HepG2 (cell line): ENCODE results near the gene TMEM63B. TPM values are rescaled to one million over a fixed set of nuclear protein-coding genes. Genes with fewer than 3 reads are reported as not detected.

Experiments used
- ARID3A ChIP-seq: IDR thresholded peaks from 2 replicates; pipeline ENCODE4 v1.6.1; 2012; ENCODE audit warnings: low read depth, low read length, improper control_type of control experiment
- HINFP ChIP-seq: sonication (generic); formaldehyde crosslinking; IDR thresholded peaks from 2 replicates; pipeline ENCODE4 v1.4.0; 2020; ENCODE audit warnings: low read depth, mild to moderate bottlenecking, missing genetic modification reagents
- HNF1B ChIP-seq: sonication (generic); formaldehyde crosslinking; IDR thresholded peaks from 2 replicates; pipeline ENCODE4 v1.5.1; 2020; ENCODE audit warnings: mild to moderate bottlenecking, moderate library complexity, missing genetic modification reagents
- KAT7 ChIP-seq: IDR thresholded peaks from 2 replicates; pipeline ENCODE4 v1.6.1; 2018; ENCODE audit warnings: borderline replicate concordance, missing compliant biosample characterization
- TCF12 ChIP-seq, 2 experiments: fragments of 450-650 bp in 1 of 2; sonication (generic) in 1 of 2; formaldehyde crosslinking in 1 of 2; IDR thresholded peaks; 2 replicates each; pipeline versions ENCODE4 v1.6.1 to v1.8.0; 2017 to 2022; ENCODE audit warnings: antibody characterized with exemption in 1 of 2, mild to moderate bottlenecking in 1 of 2, missing genetic modification reagents in 1 of 2, moderate library complexity in 1 of 2
- ZNF253 ChIP-seq: sonication (generic); formaldehyde crosslinking; IDR thresholded peaks from 2 replicates; pipeline ENCODE4 v1.8.0; 2022; ENCODE audit warnings: mild to moderate bottlenecking, missing genetic modification reagents, borderline replicate concordance
- ZNF496 ChIP-seq: sonication (generic); formaldehyde crosslinking; IDR thresholded peaks from 2 replicates; pipeline ENCODE4 v1.8.1; 2023; ENCODE audit warnings: mild to moderate bottlenecking, moderate library complexity, missing genetic modification reagents; ENCODE audit not compliant: insufficient replicate concordance
- ZNF562 ChIP-seq: sonication (generic); formaldehyde crosslinking; IDR thresholded peaks from 2 replicates; pipeline ENCODE4 v1.8.0; 2022; ENCODE audit warnings: missing genetic modification reagents, borderline replicate concordance
- ZNF629 ChIP-seq: sonication (generic); formaldehyde crosslinking; conservative IDR thresholded peaks from 2 replicates; pipeline ENCODE4 v1.5.0; 2020; ENCODE audit warnings: missing genetic modification reagents
- ZNF687 ChIP-seq: sonication (generic); formaldehyde crosslinking; IDR thresholded peaks from 2 replicates; pipeline ENCODE4 v1.5.1; 2020; ENCODE audit warnings: mild to moderate bottlenecking, missing genetic modification reagents, moderate library complexity
- ZNF784 ChIP-seq: sonication (generic); formaldehyde crosslinking; IDR thresholded peaks from 2 replicates; pipeline ENCODE4 v1.5.1; 2020; ENCODE audit warnings: missing genetic modification reagents, mild to moderate bottlenecking, borderline replicate concordance
- polyA plus RNA-seq, 8 experiments: library from polyadenylated mRNA; depleted of rRNA in 3 of 8; stranded (reverse) in 7 of 8; unstranded in 1 of 8; fragments of >200 nt; fragmentation: Illumina TruSeq in 4 of 8; extraction: Trizol in 4 of 8; gene quantifications; 2 replicates each; pipeline versions ENCODE4 v1.2.1 to v1.2.3, GENCODE V29; 2011 to 2016; ENCODE audit warnings: low read depth in 4 of 8, missing spikeins in 1 of 8, mixed read lengths in 1 of 8; ENCODE audit not compliant: insufficient read depth in 1 of 8
- total RNA-seq, 5 experiments: library from RNA; depleted of rRNA; stranded (reverse); fragments of >200 nt; fragmentation: Illumina TruSeq; extraction: Trizol; gene quantifications; 2 replicates each; pipeline ENCODE4 v1.2.3, GENCODE V29; 2016; ENCODE audit warnings: low read depth in 1 of 5
- TF ChIP-seq, protein P1 (sequence below): sonication (generic); formaldehyde crosslinking; conservative IDR thresholded peaks from 2 replicates; pipeline ENCODE4 v1.4.0; 2020; ENCODE audit warnings: missing genetic modification reagents
- TF ChIP-seq, protein P2 (sequence below): IDR thresholded peaks from 2 replicates; pipeline ENCODE4 v1.6.1; 2016; ENCODE audit warnings: missing compliant biosample characterization, missing genetic modification reagents, borderline replicate concordance

Gene TMEM63B
- total and polyA plus RNA-seq, 2 of the 13 experiments (the other 11 are each of a cell fraction or from before 2014, with no cell fraction given) = 27.4 to 75.8 TPM

- TF ChIP-seq ZNF687 (CRISPR knock-in tag) (peak; percentile 54), ZNF562 (CRISPR knock-in tag) (no peak), TCF12 (IDR thresholded peaks at IDR 0.05) (no peak), TCF12 (CRISPR knock-in tag; IDR thresholded peaks at IDR 0.05) (no peak), ZNF784 (CRISPR knock-in tag) (no peak), HNF1B (CRISPR knock-in tag) (peak; percentile 34; the same call in 1 of the 2 replicates), ZNF253 (CRISPR knock-in tag) (no peak), HINFP (CRISPR knock-in tag) (no peak), ARID3A (no peak), ZNF629 (CRISPR knock-in tag) (peak; percentile 95), ZNF496 (CRISPR knock-in tag) (no peak), KAT7 (CRISPR knock-in tag) (no peak)
- TF ChIP-seq, protein P1, sequence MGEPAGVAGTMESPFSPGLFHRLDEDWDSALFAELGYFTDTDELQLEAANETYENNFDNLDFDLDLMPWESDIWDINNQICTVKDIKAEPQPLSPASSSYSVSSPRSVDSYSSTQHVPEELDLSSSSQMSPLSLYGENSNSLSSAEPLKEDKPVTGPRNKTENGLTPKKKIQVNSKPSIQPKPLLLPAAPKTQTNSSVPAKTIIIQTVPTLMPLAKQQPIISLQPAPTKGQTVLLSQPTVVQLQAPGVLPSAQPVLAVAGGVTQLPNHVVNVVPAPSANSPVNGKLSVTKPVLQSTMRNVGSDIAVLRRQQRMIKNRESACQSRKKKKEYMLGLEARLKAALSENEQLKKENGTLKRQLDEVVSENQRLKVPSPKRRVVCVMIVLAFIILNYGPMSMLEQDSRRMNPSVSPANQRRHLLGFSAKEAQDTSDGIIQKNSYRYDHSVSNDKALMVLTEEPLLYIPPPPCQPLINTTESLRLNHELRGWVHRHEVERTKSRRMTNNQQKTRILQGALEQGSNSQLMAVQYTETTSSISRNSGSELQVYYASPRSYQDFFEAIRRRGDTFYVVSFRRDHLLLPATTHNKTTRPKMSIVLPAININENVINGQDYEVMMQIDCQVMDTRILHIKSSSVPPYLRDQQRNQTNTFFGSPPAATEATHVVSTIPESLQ = no peak
- TF ChIP-seq, protein P2, sequence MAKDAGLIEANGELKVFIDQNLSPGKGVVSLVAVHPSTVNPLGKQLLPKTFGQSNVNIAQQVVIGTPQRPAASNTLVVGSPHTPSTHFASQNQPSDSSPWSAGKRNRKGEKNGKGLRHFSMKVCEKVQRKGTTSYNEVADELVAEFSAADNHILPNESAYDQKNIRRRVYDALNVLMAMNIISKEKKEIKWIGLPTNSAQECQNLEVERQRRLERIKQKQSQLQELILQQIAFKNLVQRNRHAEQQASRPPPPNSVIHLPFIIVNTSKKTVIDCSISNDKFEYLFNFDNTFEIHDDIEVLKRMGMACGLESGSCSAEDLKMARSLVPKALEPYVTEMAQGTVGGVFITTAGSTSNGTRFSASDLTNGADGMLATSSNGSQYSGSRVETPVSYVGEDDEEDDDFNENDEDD (CRISPR knock-in tag) = no peak
Measured at GRCh38 chr6:44088827-44089590, 38.3 kb upstream of the TMEM63B start (continued).
